Stimulated activated CD4-positive, alpha-beta T cell treated with anti-CD3 and anti-CD28 coated beads, TNF-alpha, amount 100 ng/mL, for 4 hours (primary cell): Measurements from ENCODE around the gene KIAA1671.

Experiments
- DNase-seq, 3 experiments: peaks; one replicate each; pipeline ENCODE4 v3.0.0-alpha.2; 2020; ENCODE audit warnings: low read depth in 3 of 3

The KIAA1671 gene

DNA sequence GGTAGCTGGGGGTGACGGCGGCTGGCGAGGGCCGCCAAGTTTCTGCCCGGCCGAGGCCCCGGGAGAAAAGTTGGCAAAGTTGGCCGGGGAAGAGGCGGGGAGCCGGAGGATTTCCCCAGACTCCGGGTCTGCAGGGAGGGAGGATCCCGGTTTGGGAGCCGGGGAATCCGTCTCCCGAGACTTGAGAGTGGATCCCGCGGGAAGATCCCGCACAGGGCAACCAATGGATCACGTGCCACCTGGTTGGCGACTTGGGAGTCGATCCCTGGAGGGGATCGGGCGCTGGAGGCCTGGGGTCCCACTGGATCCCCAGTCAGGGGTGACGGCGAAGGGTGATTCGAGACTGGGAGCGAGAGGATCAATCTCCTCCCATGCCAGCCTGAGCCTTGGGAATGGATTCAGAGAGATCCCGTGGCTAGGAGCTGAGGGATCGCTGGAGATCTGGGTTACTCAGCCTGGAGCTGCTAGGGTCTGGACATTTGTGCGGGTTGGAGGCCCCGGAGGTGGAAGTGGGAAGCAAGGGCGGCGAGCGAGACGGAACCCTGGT is 394 bp downstream of the KIAA1671 start:
- no peak for DNase-seq

DNA sequence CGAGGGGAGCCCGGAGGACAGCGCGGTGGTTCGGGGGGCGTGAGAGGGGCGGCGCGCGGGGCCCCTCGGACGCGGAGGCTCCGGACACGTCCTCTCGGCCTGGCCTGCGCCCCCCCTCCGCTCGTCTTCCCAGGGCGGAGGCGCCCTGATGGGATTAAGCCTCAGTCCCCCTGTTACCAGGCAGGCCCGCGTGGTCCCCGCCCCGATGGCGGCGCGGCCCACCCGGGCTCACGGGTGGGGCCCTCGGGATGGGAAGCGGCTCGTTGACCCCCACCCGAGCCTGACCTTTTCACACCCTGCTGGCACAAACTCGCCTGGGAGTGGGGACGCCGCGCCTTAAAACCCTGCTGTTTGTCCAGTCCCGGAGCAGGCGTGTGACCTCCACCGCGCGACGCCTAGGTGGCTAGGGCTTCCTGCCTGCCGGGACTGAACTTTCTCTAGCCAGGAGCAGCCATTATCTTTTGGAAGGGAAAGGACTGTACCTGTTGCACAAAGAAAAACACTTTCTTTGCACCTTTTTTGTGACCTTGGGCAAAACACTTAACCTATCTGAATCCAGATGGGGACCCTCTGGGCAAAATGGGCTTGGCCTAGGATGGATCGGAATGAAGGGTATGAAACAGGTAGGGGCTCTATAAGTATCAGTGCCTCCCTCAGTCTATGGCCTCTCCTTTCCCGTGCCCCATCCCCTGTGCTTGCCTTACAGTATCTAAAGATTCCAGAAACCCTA is 1.0 kb downstream of the KIAA1671 start:
- DNase-seq = no peak

DNA sequence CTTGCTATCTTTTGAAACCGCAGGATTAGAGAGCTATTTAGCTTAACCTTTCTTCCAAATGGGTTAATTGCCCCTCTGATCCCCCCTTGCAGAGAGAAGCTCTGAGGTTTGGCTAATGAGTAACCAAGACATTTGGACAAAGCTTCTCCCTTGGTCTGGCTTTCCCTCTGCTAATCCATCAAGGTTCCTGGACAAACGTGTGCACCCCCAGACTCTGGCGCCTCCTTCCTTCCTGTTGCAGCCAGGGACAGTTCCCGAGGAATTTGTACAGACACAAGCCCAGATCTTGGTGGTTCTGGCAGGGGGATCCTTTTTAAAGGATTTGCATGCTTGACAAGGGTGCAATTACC is 1.6 kb downstream of the KIAA1671 start:
- DNase-seq = no peak

DNA sequence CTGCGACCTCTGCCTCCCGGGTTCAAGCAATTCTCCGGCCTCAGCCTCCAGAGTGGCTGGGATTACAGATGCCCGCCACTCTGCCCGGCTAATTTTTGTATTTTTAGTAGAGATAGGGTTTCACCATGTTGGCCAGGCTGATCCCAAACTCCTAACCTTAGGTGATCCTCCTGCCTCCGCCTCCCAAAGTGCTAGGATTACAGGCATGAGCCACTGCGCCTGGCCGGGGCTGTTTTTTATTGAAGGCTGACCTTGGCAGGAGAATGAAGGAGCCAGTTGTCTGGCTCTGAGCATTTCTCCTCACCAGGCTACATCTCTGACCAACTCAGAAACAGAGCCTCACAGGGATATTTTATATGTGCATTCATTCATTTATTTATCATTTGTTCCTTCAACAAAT is 2.3 kb downstream of the KIAA1671 start:
- DNase-seq = no peak

DNA sequence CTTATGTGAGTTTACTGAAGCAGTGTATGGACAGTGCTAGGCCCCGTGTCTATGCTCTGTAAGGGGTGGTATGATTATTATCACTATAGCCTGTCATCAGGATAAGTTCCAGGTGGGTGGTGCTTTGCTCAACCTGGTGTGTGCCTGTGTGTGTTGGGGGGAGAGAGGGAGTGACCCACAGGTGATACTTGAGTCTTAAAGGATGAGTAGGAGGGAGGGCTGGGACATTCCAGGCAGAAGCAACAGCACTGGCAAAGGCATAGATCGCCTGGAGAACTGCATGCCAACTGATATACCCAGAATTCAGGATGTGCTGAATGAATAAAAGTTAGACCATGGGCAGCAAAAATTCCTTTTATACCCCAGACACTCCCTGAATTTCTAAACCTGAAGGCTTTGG is 4.5 kb downstream of the KIAA1671 start:
- no peak for DNase-seq

DNA sequence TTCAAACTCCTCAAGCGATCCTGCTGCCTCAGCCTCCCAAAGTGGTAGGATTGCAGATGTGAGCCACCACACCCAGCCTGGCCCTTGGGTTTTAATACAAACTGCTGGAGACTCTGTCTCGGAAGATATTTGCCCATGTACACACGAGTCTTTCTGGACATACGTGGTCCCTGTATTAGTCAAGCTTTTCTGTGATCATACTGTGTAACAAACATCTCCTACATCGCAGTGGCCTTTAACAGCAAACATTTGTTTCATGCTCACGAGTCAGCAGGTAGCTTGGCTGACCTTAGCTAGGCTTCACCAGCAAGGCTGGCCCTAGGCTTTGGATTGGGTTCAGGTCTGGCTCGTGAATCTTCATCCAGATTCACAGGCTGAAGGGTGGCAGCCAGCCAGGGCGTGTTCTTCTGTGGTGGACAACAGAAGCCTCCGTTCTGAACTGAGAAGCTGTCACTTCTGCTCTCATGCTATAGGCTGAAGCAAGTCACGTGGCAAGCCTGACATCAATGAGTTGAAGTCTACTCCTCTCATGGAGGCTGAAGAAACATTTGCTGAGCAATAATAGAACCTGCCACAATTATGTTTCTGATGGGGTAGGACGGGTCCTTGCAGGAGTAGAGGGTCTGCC is 8.8 kb downstream of the KIAA1671 start:
- no peak for DNase-seq

DNA sequence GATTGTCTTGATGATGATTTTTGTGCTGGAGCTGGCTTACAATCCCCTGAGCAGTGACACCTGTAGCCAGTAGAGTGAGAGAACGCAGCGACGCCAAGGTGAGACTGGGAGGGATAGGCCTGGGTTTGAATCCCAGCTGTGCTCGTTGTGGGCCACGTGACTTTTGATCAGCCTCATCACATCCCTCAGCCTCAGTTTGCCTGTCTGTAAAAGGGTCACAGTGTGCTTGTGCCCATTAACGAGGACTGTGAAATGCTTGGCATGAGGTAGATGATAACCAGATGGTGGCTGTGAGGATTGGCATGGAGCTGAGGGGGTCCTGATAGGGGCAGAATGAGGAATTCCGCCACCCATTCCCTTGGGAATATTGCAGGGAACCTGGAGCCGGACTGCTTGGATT is 9.6 kb downstream of the KIAA1671 start:
- DNase-seq = no peak

DNA sequence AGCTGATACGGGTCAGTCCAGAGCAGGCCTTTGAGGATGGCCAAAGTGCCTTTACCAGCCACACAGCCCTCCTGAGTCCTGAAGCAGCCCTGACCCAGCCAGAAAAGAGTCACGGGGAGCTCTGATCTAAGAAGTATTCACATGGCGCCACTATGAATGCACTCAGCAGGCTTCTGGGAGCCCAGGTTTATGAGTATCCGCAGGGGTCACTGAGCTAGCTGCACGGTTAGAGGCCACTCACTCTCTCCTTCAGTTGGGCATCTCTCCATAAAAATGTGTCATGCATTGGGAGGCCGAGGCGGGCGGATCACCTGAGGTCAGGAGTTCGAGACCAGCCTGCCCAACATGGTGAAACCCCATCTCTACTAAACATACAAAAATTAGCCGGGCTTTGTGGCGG is 10.3 kb downstream of the KIAA1671 start:
- DNase-seq = no peak

DNA sequence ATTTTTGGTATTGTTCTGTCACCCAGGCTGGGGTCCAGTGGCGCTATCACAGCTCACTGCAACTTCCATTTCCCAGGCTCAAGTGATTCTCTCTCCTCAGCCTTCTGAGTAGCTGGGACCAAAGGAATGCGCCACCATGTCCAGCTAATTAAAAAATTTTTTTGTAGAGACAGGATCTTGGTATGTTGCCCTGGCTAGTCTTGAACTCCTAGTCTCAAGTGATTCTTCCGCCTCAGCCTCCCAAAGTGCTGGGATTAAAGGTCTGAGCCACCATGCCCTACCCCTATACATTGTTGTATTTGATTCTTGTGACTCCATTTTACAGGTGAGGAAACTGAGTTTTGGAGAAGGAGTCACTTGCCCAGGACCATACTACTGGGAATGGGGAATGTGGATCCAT is 11.9 kb downstream of the KIAA1671 start:
- no peak for DNase-seq

DNA sequence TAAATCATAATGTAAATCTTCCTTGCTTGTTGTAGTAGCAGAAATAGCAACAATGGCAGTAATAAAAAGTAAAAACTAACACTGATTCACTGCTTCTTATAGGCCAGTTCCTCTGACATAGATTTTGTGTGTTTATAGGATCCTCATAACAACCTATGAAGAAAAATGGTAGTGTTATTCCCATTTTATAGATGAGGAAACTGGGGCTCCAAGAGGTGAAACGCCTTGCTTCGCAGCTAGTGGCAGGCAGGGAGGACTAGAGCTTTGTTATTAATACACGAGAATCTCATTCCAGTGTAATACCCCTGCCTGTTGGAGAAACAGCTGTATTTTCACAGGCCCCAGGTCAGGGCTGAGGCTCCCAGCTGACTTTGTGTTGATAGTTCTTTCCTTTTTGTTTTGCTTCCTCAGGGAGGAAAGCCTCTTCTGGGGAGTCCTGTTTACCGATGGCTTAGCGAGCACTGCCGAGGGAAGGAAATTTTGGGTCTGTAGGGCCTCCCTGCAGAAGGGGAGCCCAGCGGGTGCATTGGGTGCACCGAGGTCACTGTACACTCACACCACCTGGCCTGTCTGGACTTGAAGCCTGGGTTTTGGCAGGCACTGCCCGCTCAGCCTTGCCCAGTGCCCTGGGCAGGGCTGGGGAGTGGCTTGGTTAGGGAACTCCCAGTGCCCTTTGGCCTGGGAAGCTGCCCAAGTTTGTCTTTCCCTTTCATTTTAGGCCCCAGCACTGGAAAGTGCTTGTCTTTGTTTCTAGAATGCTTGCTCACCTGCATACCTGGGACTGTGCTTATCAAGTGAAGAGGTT is 13.5 kb downstream of the KIAA1671 start:
- no peak for DNase-seq

DNA sequence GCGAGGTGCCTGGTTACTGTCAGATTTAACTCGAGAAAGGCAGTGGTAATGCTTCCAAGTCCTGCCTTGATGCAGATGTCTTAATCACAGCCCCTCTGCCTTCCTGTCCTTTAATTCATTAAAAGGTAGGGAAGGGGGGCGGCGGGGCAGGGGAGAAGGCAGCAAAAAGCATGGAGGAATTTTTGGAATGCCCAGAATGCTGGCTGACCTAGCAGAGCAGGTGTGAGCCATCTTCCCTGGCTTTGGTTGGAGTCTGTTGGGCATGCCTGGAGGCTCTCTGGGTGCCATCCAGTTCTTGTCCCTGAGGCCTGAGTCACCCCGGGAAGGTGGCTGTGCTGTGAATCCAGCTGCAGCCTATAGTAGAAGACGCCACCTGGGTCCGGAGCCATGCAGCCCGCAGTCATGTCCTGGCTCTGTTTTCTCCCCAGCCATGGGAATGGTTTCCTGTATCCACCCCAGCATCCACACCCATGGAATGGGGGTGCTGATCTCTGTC is 15.6 kb downstream of the KIAA1671 start:
- no peak for DNase-seq

DNA sequence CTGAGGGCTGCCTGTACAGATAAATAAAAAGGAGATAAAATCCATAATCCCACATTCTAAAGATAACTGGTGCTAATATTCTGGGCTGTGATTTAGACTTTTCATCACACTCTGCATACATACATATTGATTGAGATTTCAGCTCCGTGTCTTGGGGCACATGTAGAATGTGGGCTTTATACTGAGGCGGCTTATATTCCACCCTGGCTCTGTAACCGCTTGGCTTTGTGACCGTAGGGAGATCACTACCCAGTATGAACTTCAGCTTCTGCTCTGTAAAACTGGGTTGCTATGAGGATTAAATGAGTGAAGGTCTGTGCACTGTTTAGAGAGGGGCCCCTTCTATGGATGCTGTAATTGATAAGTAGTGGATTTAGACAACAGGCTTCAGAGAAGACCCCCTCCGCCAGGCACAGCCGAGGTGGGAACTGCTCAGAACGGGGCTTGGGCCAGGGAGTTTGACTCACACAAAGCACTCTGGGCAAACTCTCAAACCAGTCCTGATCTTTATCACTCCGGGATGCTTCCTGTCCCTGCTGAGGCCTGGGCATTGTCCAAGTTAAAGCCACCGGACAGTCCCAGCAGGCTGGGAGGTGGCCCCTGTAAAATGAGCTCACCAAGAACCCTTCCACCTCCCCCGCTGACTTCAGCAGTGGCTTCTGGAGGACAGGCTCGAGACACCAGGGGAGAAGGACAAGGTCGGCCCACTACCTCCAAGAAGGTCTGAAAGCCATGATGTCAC is 17.2 kb downstream of the KIAA1671 start:
- no peak for DNase-seq

DNA sequence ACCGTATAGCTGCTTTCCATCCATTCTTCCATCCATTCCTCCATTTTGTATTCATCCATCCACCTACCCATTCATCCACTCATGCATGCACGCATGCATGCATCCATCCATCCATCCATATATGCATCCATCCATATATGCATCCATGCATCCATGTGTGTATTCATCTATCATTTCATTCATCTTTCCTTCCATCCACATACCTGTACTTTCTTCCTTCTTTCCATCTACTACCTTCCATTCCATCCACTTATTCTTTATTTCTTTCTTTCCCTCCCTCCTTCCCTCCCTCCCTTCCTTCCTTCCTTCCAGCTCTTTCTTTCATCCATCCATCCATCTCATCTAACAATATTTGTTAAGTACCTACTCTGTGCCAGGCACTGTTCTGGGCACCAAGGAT is 19.9 kb downstream of the KIAA1671 start:
- no peak for DNase-seq

DNA sequence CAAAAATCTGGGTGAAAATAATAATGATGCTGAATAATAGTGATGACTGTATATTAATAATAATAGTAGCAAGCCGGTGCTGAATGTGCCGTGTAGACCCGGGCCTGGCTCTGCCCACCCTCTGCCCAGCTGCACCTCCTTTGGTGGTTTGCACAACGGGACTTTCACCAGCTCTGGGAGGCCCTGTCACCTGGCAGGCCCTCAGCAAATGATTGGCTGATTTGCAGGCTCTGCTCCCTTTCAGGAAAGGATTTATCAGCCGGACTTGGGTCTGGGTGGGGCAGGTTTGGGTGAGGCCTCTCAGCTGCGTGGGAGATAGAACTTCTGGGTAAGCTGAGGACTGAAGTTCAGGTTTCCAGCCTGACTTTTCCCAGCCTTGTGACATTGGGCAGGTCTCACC is 21.4 kb downstream of the KIAA1671 start:
- DNase-seq = no peak

DNA sequence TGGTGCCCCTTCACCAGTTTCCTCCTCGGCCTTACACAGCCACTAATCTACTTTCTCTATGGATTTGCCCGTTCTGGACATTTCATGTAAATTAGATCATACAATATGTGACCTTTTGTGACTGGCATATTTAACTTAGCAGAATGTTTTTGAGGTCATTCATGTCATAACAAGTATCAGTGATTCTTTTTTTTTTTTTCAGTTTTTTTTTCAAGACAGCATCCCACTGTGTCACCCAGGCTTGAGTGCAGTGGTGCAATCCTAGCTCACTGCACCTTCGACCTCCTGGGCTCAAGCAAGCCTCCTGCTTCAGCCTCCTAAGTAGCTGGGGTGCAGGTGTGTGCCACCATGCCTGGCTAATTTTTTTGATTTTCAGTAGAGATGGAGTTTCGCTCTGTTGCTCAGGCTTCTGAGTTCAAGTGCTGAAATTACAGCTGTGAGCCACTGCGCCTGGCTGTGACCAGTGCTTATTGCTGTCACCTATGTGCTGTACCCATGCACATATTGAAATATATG is 22.7 kb downstream of the KIAA1671 start:
- no peak for DNase-seq

DNA sequence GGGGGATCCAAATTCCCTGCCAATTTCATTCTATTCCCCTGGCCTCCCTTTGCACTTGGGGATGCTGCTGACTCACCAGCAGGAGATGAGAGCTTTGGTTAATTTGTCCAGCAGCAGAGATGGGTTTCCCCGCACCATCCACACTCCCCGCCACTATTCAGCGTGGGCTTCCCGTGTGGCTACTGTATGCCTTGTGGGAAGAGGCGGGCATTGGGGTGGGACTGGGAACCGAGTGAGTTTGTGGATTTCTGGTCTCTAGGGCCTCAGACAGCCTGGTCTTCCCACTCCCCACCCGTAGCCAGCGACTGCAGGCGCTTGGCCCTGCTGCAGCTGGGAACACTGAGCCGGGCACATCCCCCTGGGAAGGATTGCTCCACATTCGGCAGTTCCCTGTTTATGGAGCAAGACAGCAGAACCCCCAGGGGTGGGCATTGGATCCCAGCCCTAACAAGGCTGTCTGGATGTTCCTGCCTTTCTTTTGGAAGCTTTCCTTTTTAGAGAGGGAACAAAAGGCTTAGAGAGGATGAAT is 23.4 kb downstream of the KIAA1671 start:
- no peak for DNase-seq

DNA sequence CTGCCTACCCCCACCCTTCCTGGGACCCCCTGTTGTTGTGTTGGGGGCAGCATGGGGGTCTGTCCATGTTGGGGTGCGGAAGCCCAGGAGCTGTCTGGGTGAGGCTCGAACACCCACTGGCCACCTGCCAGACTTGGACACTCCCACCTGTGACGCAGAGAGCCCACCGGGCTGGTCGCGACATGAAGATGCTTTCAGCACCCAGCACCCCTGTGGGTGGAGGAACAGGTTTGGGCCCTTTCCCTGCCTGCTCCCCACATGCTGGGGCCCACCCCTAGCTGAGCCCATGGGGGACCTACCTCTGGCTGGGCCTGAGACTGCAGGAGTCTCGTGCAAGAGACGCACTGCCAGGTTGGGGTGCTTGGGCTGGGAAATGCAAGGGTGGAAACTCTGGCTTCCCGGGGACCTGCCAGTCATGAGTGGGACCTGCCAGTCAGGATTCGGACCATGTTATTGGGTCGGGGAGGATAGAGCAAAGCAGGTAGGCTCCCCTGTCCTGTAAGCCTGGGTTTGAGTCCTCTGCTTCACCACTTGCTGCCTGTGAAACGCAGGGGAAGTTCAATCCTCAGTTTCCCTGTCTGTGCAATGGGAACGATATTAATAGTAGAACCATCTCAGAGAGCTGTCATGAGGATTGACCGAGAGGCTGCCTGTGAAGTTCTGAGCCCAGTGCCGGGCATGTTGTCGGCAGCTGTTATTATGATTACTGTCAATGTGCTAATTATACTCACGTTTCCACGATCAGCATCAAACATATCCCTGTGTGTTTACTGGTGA is 24.1 kb downstream of the KIAA1671 start:
- DNase-seq = no peak

DNA sequence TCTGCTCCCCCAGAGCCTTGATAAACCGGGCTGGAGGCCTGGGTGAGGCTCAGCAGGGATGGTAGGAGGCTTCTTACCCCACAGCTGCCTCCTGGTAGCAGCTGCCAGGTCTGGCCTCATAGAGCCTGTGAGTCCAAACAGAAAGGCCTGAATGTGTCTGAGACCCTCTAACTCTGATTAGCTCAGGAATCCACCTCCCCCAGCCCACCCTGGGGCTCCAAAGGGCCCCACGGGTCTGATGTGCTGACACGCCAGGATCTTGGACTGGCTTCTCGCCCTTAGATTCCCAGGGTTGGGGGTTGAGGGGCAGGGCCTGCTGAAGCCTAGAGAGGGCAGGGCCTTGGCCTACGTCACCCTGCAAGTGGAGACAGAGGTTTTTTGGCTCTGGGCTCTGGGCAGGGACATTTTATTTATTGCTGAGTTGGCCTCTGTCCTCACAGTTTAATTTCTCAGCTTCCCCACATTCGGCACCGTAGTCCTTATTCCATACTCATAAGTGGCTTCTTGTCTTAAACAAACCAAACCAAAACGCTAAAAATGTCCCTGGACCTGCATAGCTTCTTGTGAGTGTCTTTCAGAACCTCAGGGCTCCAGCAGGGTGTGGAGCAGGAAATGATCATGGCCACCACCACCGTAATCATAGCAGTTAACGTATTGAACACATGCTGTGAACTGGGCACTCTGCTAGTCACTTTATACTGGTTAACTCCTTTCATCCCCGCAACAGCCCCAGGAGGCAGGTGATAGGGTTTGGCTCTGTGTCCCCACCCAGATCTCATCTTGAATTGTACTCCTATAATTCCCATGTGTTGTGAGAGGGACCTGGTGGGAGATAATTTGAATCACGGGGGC is 25.1 kb downstream of the KIAA1671 start:
- no peak for DNase-seq

DNA sequence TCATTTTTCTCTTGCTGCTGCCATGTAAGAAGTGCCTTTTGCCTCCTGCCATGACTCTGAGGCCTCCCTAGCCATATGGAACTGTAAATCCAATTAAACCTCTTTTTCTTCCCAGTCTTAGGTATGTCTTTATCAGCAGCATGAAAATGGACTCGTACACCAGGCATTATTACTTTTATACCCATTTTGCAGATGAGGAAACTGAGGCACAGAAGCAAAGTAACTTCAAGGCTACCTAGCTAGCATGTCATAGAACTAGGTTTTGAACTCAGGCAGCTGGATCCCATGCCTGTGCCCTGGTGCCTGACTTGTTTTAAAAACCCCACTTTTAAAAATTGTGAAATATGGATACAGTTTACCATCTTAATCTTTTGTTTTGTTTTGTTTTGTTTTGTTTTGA is 25.8 kb downstream of the KIAA1671 start:
- DNase-seq = no peak

DNA sequence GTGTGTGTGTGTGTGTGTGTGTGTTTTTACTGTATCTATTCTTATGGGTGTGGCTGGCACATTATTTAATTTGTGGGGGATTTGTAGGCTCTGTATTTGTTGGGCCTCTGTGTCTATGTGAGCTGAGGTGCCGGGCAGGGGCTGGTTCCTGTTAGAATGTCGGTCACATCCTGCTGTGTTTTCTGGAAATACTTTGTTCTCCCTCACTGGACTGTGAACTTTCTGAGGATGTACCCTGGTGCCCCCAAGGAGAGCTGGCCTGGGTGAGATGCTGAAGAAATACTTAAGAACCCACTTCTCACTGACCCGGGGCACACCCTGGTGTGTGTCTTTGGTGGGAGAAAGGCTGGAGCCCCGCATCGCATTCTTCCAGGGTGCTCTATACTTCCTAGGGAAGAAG is 28.6 kb downstream of the KIAA1671 start:
- DNase-seq = no peak
